RKO (cell line): Measurements from ENCODE around the gene WASL.
"Not testable (repeated sequence)": the region's sequence is repeated elsewhere in the genome, so short reads cannot be mapped to it uniquely, and the experiment has no call there.

Experiments
- DNase-seq: peaks from one replicate; pipeline ENCODE4 v3.0.0-alpha.2; 2016; ENCODE audit warnings: low spot score

Gene WASL

GRCh38 chr7:123768493-123768892 lies 19.7 kb upstream of the WASL start:
- DNase-seq = no peak

- no peak for DNase-seq
Observed at GRCh38 chr7:123763191-123763661, 14.4 kb upstream of the WASL start.

- DNase-seq = no peak
Observed at GRCh38 chr7:123761729-123762128, 12.9 kb upstream of the WASL start.

GRCh38 chr7:123757095-123757494 lies 8.3 kb upstream of the WASL start:
- DNase-seq = peak; percentile 66

GRCh38 chr7:123755338-123755737 lies 6.5 kb upstream of the WASL start:
- no peak for DNase-seq

GRCh38 chr7:123754271-123754871 lies 5.6 kb upstream of the WASL start:
- DNase-seq = no peak

GRCh38 chr7:123752534-123752933 lies 3.7 kb upstream of the WASL start:
- no peak for DNase-seq

- DNase-seq = no peak
Observed at GRCh38 chr7:123751821-123752220, 3.0 kb upstream of the WASL start.

- DNase-seq = peak; percentile 37
Observed at GRCh38 chr7:123750389-123751230, 1.8 kb upstream of the WASL start.

GRCh38 chr7:123749537-123749857 lies 694 bp upstream of the WASL start:
- peak; percentile 93 for DNase-seq

- DNase-seq = peak; percentile 72
Observed at GRCh38 chr7:123748171-123748733, 551 bp downstream of the WASL start.

GRCh38 chr7:123747620-123748141 lies 1.1 kb downstream of the WASL start:
- peak; percentile 90 for DNase-seq

GRCh38 chr7:123746931-123747488 lies 1.8 kb downstream of the WASL start:
- DNase-seq = peak; percentile 74

- peak; percentile 35 for DNase-seq
Observed at GRCh38 chr7:123746055-123746454, 2.7 kb downstream of the WASL start.

- DNase-seq = no peak
Observed at GRCh38 chr7:123745437-123745836, 3.4 kb downstream of the WASL start.

- DNase-seq = no peak
Observed at GRCh38 chr7:123744416-123744815, 4.4 kb downstream of the WASL start.

- DNase-seq = no peak
Observed at GRCh38 chr7:123741940-123742339, 6.9 kb downstream of the WASL start.

GRCh38 chr7:123738808-123739207 lies 10.0 kb downstream of the WASL start:
- DNase-seq = no peak

GRCh38 chr7:123738356-123738755 lies 10.4 kb downstream of the WASL start:
- DNase-seq = no peak

GRCh38 chr7:123737168-123737674 lies 11.6 kb downstream of the WASL start:
- not testable (repeated sequence) for DNase-seq

GRCh38 chr7:123735539-123735938 lies 13.3 kb downstream of the WASL start:
- DNase-seq = no peak

GRCh38 chr7:123734498-123734897 lies 14.3 kb downstream of the WASL start:
- DNase-seq = no peak
